Renal cortical epithelial cell (primary cell): Measurements from ENCODE around the gene AIP. TPM values are rescaled to one million over a fixed set of nuclear protein-coding genes. Genes with fewer than 3 reads are reported as not detected.
"Not testable (repeated sequence)": the region's sequence is repeated elsewhere in the genome, so short reads cannot be mapped to it uniquely, and the experiment has no call there.

Source experiments
- DNase-seq: peaks from one replicate; pipeline ENCODE4 v3.0.0-alpha.2; 2011; ENCODE audit warnings: low read depth
- total RNA-seq: library from RNA; depleted of rRNA; stranded (reverse); fragments of >200 nt; gene quantifications from 2 replicates; pipeline ENCODE4 v1.2.3, GENCODE V29; 2014

Gene AIP
- total RNA-seq, 1 donor from 2014 or later, result 53.2 TPM

DNA sequence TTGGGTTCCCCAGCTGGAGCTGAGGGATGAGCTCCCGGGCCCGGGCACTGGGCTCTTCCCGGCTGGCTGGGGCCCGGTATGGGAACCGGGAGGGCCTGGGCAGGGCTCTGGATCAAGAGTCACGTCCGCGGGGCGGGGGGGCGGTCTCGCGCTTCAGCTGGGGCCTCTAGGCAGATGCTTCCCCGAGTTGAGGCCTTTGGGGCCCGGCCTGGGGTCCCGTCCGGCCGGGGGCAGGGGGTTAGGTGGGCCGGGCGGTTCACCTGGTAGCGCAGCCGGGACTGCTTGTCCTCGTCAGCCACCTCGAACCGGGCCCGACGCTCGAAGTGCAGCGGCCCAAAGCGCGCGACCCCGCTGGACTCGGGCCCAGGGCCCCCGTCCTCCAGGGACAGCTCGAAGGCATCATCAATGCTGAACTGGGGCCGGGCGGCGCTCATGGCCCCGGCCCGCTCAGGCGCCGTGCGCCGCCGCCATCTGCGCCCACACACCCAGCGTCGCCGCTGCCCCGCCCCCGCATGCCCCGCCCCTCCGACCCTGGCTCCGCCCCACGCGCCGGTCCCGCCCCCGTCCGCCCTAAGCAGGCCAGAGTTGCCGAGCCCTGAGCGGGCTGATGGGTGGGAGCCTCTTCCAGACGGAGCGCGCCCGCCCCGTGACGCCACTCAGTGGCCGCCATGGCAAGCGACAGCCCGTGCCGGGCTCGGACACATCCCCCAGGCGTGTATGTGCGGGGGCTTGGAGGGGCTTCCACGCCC lies 13.9 kb upstream of the AIP start, which contains the start of gene TMEM134:
Gene TMEM134 (minus strand): TSS at position 493 of the 749 bp plus-strand sequence. CDS start 59 bp downstream, at position 434.
- DNase-seq, result peak; percentile 70

DNA sequence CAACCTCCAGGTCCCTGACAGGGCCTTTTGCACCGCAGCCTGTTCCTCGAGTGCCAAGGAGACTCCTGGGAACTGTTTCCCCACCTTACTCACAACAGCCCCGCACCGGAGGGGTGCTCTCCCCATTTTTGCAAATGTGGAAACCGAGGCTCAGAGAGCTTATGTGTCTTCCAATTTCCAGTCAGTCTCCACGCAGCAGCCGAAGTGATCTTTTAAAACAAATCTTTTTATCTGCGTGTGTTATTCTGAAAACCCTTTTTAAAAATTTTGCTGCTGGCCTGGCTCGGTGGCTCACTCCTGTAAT lies 13.4 kb upstream of the AIP start:
- DNase-seq, result no peak

DNA sequence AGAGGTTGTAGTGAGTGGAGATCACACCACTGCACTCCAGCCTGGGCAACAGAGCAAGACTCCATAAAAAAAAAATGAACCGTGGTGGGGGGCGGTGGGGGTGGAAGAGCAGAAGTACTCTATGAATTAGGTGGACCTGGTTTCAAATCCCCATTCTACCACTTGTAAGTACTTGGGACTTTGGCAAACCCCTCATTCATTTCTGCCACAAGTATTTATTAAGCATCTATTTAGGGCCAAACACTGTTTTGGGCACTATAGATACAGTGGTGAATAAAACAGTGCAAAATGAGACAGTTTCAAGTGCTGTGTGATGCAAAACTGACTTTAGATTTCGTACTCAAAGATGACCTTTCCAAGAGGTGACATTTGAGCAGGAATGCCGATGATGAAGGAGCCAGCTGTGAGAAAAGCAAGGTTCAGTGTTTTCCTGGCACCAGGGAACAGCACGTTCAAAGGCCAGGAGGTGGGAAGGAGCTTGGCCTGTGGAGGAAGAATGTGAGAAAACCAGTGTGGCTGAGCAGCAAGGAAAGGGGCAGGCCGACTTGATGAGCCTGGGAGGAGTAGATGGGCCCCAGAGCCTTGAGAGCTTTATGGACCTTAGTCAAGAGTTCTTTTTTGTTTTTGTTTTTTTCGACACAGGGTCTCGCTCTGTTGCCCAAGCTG lies 12.4 kb upstream of the AIP start:
- DNase-seq, result no peak

GRCh38 chr11:67472882-67473281 lies 9.9 kb upstream of the AIP start:
- DNase-seq, result no peak

- DNase-seq, result not testable (repeated sequence)
These were observed 6.1 kb upstream of the AIP start for GRCh38 chr11:67476692-67477091.

DNA sequence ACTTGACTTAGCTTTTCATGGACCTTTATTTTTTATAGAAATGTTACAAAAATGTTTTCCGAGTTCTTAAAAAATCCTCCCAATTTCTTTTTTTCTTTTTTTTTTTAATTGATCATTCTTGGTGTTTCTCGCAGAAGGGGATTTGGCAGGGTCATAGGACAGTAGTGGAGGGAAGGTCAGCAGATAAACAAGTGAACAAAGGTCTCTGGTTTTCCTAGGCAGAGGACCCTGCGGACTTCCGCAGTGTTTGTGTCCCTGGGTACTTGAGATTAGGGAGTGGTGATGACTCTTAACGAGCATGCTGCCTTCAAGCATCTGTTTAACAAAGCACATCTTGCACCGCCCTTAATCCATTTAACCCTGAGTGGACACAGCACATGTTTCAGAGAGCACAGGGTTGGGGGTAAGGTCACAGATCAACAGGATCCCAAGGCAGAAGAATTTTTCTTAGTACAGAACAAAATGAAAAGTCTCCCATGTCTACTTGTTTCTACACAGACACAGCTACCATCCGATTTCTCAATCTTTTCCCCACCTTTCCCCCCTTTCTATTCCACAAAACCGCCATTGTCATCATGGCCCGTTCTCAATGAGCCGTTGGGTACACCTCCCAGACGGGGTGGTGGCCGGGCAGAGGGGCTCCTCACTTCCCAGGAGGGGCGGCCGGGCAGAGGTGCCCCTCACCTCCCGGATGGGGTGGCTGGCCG lies 5.3 kb upstream of the AIP start:
- DNase-seq, result not testable (repeated sequence)

DNA sequence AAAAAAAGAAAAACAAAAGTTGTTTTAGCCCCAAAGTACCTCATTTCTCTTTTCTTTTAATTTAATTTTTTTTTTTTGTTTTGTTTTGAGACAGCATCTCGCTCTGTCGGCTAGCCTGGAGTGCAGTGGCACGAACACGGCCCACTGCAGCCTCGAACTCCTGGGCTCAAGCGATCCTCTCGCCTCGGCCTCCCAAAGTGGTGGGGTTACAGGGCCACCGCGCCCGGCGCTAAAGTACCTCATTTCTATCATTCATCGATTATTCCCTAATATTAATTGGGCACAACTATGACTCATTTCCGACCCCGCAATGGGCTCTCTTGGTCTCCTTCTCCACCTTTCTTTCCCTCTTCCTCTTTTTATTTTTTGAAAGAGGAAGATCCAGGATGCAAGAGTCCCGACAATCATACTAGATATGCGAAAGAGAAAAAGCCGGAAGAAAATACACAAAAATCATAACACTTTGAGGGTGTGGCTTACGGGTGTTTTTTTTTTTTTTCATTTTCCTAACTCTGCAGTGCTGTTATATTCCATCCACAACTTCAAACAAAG lies 475 bp upstream of the AIP start:
- DNase-seq, result no peak

DNA sequence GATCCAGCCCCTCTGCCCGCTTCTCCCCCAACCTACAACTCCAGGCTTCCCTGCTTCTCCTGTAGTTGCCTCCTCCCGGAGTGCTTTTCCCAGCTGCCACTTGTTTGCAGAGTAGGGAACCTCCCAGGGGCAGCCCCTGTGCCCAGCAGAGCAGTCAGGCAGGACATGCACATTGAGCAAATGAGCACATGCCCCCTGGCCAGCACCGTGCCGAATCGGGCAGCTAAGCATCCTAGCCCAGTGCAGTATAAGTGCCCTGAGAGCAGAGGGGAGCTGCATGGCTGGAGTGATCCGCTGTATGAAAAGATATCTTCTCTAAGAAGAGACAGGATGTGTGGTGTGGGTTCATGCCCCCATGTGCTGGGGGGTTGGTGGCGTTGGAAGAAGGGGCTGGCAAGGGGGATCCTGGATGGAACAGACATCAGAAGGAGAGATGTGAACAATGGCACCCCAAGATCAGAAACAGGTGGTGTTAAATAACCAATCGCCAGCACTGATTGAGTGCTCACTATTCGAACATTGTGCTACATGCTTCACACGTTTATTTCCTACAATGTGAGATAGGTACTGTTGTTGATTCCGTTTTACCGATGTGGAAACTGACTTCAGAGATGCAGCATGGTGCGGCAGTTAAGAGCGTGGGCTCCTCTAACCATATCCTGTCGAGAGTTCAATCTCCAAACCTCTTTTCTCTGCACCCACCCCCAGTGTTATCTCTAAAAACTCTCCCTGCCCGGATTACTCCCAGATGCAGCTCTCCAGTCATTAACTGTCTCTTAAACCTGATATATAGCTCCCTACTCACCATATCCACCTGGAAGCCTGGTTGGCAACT lies 1.2 kb downstream of the AIP start:
- peak; percentile 35 for DNase-seq

DNA sequence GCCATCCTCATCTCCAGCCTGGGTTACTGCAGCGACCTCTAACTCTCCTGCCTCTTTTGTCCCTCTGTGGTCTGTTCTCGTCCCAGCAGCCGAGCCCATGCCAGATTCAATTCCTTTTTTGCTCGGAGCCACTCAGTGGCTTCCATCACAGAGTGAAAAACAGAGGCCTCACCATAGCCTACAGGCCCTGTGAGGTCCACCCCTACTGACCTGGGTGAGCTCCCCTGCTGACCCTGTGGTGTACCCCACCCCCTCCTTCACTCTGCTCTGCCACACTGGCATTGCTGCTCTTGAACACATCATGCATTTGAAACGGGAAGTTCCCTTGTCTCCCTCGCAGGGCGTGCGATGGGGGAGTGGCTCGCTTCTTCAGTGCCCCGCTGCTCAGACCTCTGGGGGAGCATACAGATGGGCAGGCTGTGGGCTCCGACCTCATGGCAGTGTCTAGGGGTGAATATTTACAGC lies 2.1 kb downstream of the AIP start:
- DNase-seq, result no peak

DNA sequence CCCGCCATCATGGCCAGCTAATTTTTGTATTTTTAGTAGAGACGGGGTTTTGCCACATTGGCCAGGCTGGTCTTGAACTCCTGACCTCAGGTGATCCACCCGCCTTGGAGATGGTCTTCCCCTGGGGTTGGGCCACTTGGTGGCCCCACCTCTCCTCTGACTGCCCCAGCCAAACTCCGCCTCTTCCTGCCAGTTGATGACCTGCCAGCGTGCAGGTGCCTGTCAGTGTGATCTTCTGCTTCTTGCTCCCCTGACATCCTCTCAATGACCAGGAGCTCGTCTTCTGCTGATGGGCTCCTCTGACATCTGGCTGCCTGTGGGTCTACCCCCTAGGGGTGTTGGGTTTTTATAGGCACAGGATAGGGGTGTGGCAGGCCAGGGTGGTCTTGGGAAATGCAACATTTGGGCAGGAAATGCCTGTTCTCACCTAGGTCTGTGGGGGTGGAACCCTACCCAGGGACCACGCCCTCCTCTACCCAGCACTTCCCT lies 3.1 kb downstream of the AIP start:
- DNase-seq, result not testable (repeated sequence)

DNA sequence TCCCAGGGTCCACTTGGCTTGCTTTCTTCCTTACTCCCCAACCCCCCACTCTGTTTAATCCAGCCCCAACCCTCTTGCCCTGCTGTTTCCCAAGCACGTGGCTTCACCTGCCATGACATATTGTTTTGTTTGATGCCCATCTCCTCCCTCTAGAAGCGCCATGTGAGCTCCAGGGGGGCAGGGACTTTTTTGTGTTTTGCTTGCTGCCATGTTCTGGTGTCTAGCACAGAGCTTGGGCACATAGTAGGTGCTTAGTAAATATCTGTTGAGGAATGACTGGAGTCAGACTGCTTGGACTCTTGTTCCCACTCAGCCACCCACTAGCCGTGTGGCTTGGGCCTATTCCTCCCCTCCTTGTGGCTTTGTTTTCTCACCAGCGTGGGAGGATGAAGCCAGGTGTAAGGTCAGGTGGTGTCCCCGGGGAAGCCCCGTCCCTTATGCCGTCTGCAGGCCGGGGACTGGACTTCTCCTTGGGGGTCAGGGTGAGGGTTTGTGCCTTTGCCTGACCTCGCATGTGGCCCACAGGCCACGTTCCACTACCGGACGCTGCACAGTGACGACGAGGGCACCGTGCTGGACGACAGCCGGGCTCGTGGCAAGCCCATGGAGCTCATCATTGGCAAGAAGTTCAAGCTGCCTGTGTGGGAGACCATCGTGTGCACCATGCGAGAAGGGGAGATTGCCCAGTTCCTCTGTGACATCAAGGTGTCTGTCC lies 3.8 kb downstream of the AIP start:
- no peak for DNase-seq

- no peak for DNase-seq
These were observed 6.5 kb downstream of the AIP start for GRCh38 chr11:67489203-67489884.

GRCh38 chr11:67489885-67490726 lies 7.3 kb downstream of the AIP start:
- no peak for DNase-seq

GRCh38 chr11:67490727-67491065 lies 7.9 kb downstream of the AIP start:
- no peak for DNase-seq

- no peak for DNase-seq
These were observed 8.6 kb downstream of the AIP start for GRCh38 chr11:67491276-67492068.

DNA sequence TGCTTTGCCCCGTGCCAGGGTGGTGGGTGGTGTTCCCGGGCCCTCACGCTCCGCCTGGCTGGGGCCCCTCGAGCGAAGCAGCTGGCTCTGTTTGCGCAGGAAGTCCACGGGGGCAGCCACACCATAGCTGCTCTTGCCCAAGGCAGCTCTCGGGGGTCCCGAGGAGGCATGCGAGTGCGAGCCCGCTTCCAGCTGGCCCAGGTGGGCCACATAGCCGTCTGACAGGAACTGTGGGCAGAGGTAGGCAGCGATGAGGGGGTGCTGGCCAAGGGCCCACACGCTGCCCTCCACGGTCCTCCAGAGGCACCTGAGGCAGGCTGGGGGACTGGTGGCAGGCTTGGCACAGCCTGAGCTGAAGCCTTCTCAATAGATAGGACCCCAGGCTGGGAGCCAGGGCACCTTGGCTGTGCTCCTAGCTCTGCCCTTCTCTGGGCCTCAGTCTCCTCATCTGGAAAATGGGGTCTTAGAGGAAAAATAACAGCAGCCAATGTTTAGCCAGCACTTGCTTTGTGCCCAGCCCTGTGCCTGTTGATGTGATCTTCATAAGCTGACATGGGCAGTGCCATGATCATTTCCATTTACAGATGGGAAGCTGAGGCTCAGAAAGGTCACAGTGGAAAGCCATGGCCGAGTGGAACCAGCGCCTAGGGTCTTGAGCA lies 9.4 kb downstream of the AIP start:
- DNase-seq, result no peak

DNA sequence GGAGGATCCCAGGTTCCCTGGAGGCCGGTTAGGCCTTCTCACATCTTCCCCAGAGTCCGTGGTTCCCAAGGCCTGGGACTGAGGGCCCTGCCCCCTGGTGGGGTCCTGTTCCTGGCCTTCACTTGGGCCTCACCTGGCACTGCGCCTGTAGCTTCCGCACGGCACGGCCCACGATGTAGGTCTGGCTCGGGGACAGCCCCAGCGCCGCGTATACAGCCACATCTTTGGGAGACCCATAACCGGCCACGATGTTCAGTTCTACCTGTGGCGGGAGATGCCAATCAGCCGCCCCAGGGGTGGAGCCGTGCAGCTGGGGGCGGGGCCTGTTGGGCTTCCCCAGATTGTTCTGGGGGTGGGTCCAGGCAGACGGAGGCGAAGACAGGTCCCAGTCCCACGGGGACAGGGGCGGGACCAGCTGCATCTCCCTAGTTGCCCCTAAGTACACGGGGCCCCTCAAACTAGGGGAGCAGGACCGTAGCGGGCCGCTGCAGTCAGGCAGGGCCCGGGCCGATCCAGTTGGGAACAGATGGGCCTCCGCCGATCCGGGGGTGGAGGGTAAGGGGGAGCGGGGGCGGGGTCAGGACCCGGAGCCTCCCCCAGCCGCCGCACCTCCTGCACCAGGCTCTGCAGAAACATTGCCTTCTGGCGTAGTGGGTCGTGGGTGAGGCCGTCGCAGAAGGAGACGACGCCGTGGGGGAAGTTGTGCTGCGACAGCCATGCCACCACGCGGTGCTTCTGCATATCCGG lies 10.1 kb downstream of the AIP start:
- DNase-seq, result no peak
